ENCODE measurements around the gene GSN. TPM values are rescaled to one million over a fixed set of nuclear protein-coding genes. Genes with fewer than 3 reads are reported as not detected.

The GSN gene
- total RNA-seq, 4 donors from 2014 or later = 287 to 1,151 (median 926) TPM

DNA sequence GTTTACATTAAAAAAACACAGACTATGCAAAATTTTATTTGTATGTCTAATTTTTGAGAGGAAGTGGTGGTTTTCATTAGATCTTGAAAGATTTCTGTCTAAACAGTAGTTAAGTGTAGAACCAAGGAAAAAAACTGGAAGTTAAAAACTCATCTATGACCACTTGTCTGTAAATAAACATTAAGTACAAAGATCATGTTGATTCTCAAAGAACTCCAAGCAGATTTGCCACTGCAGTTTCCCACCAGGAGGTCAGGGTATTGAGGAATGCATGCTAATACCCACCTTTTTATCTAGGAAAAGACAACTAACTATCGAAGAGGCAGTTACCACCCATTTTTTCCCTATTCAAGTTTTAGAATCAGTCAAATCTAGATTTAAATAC lies 100.2 kb downstream of the GSN start:
- intact Hi-C loops (cut with DNase I) = no loop called here
- no peaks in the 10 kb centered on the region for H3K9me3 ChIP-seq
- TF ChIP-seq, protein P1, sequence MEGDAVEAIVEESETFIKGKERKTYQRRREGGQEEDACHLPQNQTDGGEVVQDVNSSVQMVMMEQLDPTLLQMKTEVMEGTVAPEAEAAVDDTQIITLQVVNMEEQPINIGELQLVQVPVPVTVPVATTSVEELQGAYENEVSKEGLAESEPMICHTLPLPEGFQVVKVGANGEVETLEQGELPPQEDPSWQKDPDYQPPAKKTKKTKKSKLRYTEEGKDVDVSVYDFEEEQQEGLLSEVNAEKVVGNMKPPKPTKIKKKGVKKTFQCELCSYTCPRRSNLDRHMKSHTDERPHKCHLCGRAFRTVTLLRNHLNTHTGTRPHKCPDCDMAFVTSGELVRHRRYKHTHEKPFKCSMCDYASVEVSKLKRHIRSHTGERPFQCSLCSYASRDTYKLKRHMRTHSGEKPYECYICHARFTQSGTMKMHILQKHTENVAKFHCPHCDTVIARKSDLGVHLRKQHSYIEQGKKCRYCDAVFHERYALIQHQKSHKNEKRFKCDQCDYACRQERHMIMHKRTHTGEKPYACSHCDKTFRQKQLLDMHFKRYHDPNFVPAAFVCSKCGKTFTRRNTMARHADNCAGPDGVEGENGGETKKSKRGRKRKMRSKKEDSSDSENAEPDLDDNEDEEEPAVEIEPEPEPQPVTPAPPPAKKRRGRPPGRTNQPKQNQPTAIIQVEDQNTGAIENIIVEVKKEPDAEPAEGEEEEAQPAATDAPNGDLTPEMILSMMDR (IDR thresholded peaks at IDR 0.05) = no peak
- no peak for TF ChIP-seq POLR2A (IDR thresholded peaks at IDR 0.05)
- H3K36me3 ChIP-seq = no peaks in the 10 kb centered on the region
- H3K27me3 ChIP-seq = no peaks in the 10 kb centered on the region
- H3K4me1 ChIP-seq = peaks cover 39 to 99% (median 68%) of the 10 kb centered on the region in 3 donors
- peak overlapping the region; percentile 92 to 98 (median 97) for H3K27ac ChIP-seq
- 44 to 68% methylated on average over 1 of the region's 1 CpG for WGBS, 2 donors
- peak overlapping the region; percentile 53 to 83 (median 75) for H3K4me3 ChIP-seq
- no peak for DNase-seq

DNA sequence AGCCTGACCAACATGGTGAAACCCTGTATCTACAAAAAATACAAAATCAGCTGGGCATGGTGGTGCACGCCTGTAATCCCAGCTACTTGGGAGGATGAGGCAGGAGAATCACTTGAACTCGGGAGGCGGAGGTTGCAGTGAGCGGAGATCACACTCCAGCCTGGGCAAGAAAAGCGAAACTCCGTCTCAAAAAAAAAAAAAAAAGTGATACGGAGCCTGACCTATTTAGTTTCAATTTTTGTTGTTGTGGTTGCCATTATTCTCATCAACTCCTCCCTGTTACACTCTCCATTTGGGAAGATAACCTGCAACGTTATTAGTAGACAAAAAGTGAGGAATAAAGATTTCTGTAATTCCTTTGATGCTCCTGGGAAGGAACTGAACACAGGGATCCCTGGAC lies 100.8 kb downstream of the GSN start:
- H3K4me3 ChIP-seq = peak overlapping the region; percentile 53 to 83 (median 75)
- TF ChIP-seq, protein P1 (IDR thresholded peaks at IDR 0.05) = no peak
- no peak for TF ChIP-seq POLR2A (IDR thresholded peaks at IDR 0.05)
- peaks cover 32 to 99% (median 66%) of the 10 kb centered on the region in 3 donors for H3K4me1 ChIP-seq
- no peaks in the 10 kb centered on the region for H3K36me3 ChIP-seq
- no peaks in the 10 kb centered on the region for H3K27me3 ChIP-seq
- DNase-seq = no peak
- no peaks in the 10 kb centered on the region for H3K9me3 ChIP-seq
- peak overlapping the region; percentile 92 to 98 (median 97) for H3K27ac ChIP-seq
- WGBS, 2 donors = 9 to 37% methylated on average over 8 of the region's 8 CpGs
- intact Hi-C loops (cut with DNase I) = no loop called here

DNA sequence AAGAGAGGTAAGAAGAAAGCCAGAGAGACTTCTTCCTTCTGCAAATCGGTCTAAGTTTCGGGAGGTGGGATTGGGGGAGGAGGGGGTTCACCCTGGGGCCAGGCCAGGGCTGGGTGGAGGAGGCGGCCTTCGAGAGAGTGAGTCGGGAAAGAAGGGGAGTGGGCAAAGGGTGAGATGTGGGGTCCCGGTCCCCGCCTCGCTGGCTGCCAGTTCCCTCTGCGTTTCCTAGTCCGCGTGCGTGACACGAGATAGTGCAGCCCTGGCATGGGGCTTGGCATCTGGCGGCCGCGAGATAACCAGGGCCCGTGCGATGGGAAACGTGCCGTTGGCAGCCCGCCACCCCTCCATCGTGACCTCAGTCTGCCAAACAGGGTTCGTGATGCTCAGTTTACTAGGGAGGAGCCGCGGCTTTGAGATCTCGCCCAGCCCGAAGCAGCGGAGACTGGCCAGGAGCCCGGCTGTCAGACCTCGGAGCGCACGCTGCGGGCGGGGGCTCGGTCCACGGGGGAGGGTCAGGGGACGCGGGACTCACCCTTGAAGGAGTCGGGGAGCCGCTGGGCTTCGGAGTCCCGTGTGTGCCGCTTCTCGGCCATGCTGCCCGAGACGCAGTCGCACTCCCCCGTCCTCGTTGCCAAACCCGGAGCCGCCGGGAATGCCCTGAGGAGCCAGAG lies 101.8 kb downstream of the GSN start, which contains the start of gene STOM:
STOM (minus strand) TSS at position 656 of the 671 bp plus-strand sequence; CDS start at position 593, 63 bp downstream.
- Histone ChIP-seq H3K9me3 (no peaks in the 10 kb centered on the region), H3K27me3 (no peaks in the 10 kb centered on the region), H3K4me3 (peak within 1 kb of the TSS; percentile 53 to 83 (median 75)), H3K4me1 (peaks cover 24 to 98% (median 61%) of the 10 kb centered on the region in 3 donors), H3K36me3 (no peaks in the 10 kb centered on the region), H3K27ac (peak within 1 kb of the TSS; percentile 92 to 98 (median 97))
- DNase-seq = peak; percentile 60
- TF ChIP-seq, protein P1 (IDR thresholded peaks at IDR 0.05) = no peak
- TF ChIP-seq POLR2A (IDR thresholded peaks at IDR 0.05) = peak in 3 of 4 donors; percentile 88 to 99 (median 99)
- 0 to 6% methylated on average over 6 to 8 of the region's 52 CpGs for WGBS, 2 donors
- intact Hi-C loops (cut with DNase I) = no loop called here

DNA sequence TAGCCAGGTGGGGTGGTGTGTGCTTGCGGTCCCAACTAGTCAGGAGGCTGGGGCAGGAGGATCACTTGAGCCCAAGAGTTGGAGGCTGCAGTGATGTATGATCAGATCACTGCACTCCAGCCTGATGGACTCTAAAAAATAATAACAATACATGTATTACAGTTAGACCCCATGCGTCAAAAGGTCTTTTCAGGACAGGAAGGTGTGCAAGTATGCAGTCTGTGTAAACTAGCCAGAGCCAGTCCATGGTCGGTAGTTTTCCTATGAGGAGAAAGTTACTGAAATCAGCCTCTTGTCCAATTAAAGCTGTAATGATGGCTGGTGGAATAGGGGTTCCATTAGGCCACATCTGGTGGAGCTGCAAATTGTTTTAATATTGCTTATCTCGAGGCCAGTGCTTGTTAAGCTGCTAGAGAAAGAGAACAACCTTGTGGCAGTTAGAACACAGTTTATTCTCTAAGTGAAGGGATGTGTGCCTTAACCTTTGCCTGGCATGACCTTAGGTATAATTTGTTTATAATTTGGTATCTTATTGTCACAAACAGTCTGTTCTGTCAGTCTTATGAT lies 103.6 kb downstream of the GSN start:
- Histone ChIP-seq H3K36me3 (no peaks in the 10 kb centered on the region), H3K27ac (peak overlapping the region; percentile 74 to 98 (median 97)), H3K9me3 (no peaks in the 10 kb centered on the region), H3K27me3 (no peaks in the 10 kb centered on the region), H3K4me3 (no peak overlapping the region), H3K4me1 (peaks cover 23 to 92% (median 47%) of the 10 kb centered on the region in 3 donors)
- 65 to 71% methylated on average over 4 of the region's 4 CpGs for WGBS, 2 donors
- intact Hi-C loops (cut with DNase I) = no loop called here
- no peak for DNase-seq
- TF ChIP-seq, protein P1 (IDR thresholded peaks at IDR 0.05) = no peak
- TF ChIP-seq POLR2A (IDR thresholded peaks at IDR 0.05) = no peak

Measured in esophagus squamous epithelium (tissue), 5 donors.